Astrocyte of the hippocampus (primary cell): ENCODE data around the gene MLLT3.

Source experiments
- DNase-seq: peaks from one replicate; pipeline ENCODE4 v3.0.0; 2011; ENCODE audit warnings: low read depth, low spot score

Gene MLLT3

GRCh38 chr9:20557890-20558565, 64.3 kb downstream of the MLLT3 start:
- DNase-seq, result no peak

GRCh38 chr9:20557285-20557684, 65.0 kb downstream of the MLLT3 start:
- DNase-seq, result no peak

- DNase-seq, result no peak
Measured at GRCh38 chr9:20553558-20554149, 68.6 kb downstream of the MLLT3 start.

- no peak for DNase-seq
Measured at GRCh38 chr9:20552874-20553557, 69.3 kb downstream of the MLLT3 start.

- DNase-seq, result no peak
Measured at GRCh38 chr9:20551835-20552234, 70.5 kb downstream of the MLLT3 start.

- DNase-seq, result peak; percentile 39
Measured at GRCh38 chr9:20551236-20551635, 71.1 kb downstream of the MLLT3 start.

- DNase-seq, result no peak
Measured at GRCh38 chr9:20550326-20550725, 72.0 kb downstream of the MLLT3 start.

- no peak for DNase-seq
Measured at GRCh38 chr9:20549053-20549452, 73.2 kb downstream of the MLLT3 start.

GRCh38 chr9:20545023-20545622, 77.2 kb downstream of the MLLT3 start:
- no peak for DNase-seq

- no peak for DNase-seq
Measured at GRCh38 chr9:20540169-20540863, 82.0 kb downstream of the MLLT3 start.

- no peak for DNase-seq
Measured at GRCh38 chr9:20538956-20539355, 83.3 kb downstream of the MLLT3 start.

- peak; percentile 23 for DNase-seq
Measured at GRCh38 chr9:20538092-20538491, 84.2 kb downstream of the MLLT3 start.

- no peak for DNase-seq
Measured at GRCh38 chr9:20537294-20537693, 85.0 kb downstream of the MLLT3 start.

GRCh38 chr9:20532584-20532983, 89.7 kb downstream of the MLLT3 start:
- DNase-seq, result no peak

- DNase-seq, result no peak
Measured at GRCh38 chr9:20529837-20530236, 92.5 kb downstream of the MLLT3 start.

- DNase-seq, result no peak
Measured at GRCh38 chr9:20528253-20528652, 94.0 kb downstream of the MLLT3 start.

GRCh38 chr9:20526500-20527319, 95.6 kb downstream of the MLLT3 start:
- peak; percentile 70 for DNase-seq

- DNase-seq, result no peak
Measured at GRCh38 chr9:20524776-20525175, 97.5 kb downstream of the MLLT3 start.

- no peak for DNase-seq
Measured at GRCh38 chr9:20518737-20519136, 103.6 kb downstream of the MLLT3 start.

- peak; percentile 28 for DNase-seq
Measured at GRCh38 chr9:20513126-20513913, 109.0 kb downstream of the MLLT3 start.
